Small intestine (tissue), 7 donors: Measurements from ENCODE around the gene PDZD4. TPM values are rescaled to one million over a fixed set of nuclear protein-coding genes. Genes with fewer than 3 reads are reported as not detected.

Experiments
- DNase-seq, 2 donors: peaks; one replicate each; pipeline versions ENCODE4 v3.0.0 to v3.0.0-alpha.2; 2013
- FAIRE-seq: peaks from 2 replicates; lab custom pipeline; 2012; peaks lifted over from hg19 to GRCh38; lab: Jason Lieb, UNC
- H3K27ac ChIP-seq, 3 donors: one replicate each; pipeline ENCODE4 v1.5.1; 2013; ENCODE audit warnings: low read length in 2 of 3, mild to moderate bottlenecking in 2 of 3, control low read depth in 1 of 3, inconsistent platforms in 1 of 3, low read depth in 1 of 3, moderate library complexity in 1 of 3
- H3K27me3 ChIP-seq, 3 donors: one replicate each; pipeline ENCODE4 v1.6.1; 2013; ENCODE audit warnings: low read length in 3 of 3, inconsistent platforms in 1 of 3; ENCODE audit not compliant: control insufficient read depth in 3 of 3, insufficient read depth in 3 of 3
- H3K36me3 ChIP-seq, 3 donors: one replicate each; pipeline ENCODE4 v1.6.1; 2013; ENCODE audit warnings: low read length in 3 of 3, inconsistent platforms in 1 of 3, low read depth in 1 of 3, mild to moderate bottlenecking in 1 of 3, moderate library complexity in 1 of 3; ENCODE audit not compliant: control insufficient read depth in 3 of 3, insufficient read depth in 2 of 3
- H3K4me1 ChIP-seq, 3 donors: one replicate each; pipeline ENCODE4 v1.6.1; 2013; ENCODE audit warnings: low read length in 2 of 3, inconsistent platforms in 1 of 3, low read depth in 1 of 3, mild to moderate bottlenecking in 1 of 3, moderate library complexity in 1 of 3; ENCODE audit not compliant: control insufficient read depth in 3 of 3, insufficient read depth in 2 of 3
- H3K4me3 ChIP-seq, 3 donors: one replicate each; pipeline ENCODE4 v1.5.1; 2013; ENCODE audit warnings: low read length in 3 of 3, control low read depth in 1 of 3, inconsistent platforms in 1 of 3, low read depth in 1 of 3, mild to moderate bottlenecking in 1 of 3, moderate library complexity in 1 of 3
- H3K9me3 ChIP-seq, 2 donors: one replicate each; pipeline ENCODE4 v1.6.1; 2013; ENCODE audit warnings: low read depth in 1 of 2, low read length in 1 of 2; ENCODE audit not compliant: control insufficient read depth in 2 of 2, insufficient read depth in 1 of 2
- WGBS, 3 donors: extraction: QIAGEN DNeasy Blood & Tissue Kit; methylation state at CpG; one replicate each; pipeline ENCODE4 v1.1.7; 2013; 5-methylcytosine and 5-hydroxymethylcytosine counted together
- polyA plus RNA-seq, 4 donors: library from polyadenylated mRNA; stranded (reverse) in 3 of 4; unstranded in 1 of 4; fragments of 200-250 nt in 3 of 4; fragments of 120-200 nt in 1 of 4; gene quantifications; one replicate each; pipeline versions ENCODE4 v1.2.1 to v1.2.3, GENCODE V29; 2013
- donor health status: healthy with polysubstance abuse.
- donor health status: control.
- donor health status: control.
- donor health status: Bipolar disorder and iron deficiency.
- donor health status: healthy.

Gene PDZD4
- polyA plus RNA-seq, 4 donors = 0.22 to 11.5 (median 2.4) TPM

DNA sequence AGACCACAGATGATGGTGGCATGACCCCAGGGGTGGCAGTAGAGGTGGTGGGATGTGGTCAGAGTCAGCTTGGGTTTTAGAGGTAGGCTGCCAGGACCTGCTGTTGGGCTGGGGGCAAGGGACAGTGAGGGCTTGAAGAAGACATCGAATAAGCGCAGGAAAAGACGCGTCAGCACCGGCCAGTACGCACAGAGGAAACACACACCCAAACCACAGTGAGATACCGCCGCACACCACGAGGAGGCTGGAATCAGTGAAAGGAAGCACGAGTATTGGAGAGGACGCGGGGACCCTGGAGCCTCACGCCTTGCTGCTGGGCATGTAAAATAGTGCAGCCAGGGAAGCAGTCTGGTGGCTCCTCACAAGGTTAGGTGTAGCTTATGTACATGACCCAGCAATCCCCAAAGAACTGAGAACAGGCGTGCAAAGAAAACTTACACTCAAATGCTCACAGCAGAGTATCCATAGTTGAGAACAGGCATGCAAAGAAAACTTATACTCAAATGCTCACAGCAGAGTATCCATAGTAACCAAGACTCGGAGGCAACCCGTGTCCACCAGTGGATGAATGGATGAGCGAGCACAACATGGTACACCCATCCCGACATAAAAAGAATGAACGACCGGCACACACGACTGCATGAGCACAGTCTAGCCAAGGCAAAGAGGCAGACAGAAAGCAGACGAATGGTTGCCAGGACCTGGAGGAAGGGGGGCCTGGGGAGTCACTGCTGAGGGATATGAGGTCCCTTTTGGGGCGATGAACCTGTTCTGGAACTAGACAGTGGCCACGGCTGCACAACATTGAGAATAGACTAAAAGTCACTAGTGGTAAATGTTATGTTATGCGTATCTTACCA lies 13.3 kb downstream of the PDZD4 start:
- Histone ChIP-seq H3K27ac (no peak overlapping the region), H3K4me1 (no peaks in the 10 kb centered on the region), H3K9me3 (no peaks in the 10 kb centered on the region), H3K27me3 (peaks cover 0 to 16% (median 0%) of the 10 kb centered on the region in 3 donors), H3K36me3 (no peaks in the 10 kb centered on the region), H3K4me3 (no peak overlapping the region)
- WGBS, 3 donors = 68 to 76% (median 75%) methylated on average over 22 to 25 of the region's 25 CpGs
- FAIRE-seq = no peak
- DNase-seq = no peak

DNA sequence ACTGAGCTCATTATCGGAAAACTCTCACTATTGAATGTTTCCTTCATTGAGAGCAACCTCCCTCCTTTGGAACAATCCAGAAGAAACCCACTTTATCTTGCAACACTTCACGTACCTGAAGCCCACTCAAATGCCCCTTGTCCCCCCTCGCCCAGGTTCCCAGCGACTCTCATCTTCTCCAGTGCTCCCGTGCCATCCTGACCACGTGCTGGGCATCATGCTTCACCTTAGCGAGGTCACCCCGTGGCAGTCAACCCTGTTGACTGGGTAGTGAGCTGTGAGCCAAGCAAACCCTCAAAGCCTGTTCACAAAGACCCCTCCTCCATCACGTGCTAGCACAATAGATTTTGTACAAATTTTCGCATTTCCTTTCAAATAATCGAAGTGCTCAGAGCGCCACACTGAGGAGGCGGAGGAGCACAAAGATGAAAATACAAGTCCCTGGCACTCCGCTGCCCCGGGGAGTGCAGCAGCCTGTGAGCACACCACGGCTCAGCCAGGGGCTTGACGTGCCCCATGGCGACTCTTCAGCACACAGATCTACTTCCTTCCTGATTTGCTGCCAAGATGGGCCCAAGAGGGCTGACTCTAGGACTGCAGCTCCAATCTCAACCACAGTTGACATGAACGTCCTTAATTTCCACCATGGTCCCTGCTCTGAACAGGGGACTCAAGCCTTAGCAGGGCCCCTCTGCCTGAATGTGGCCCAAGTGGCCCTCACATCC lies 15.6 kb downstream of the PDZD4 start:
- 70 to 76% (median 71%) methylated on average over 18 to 19 of the region's 19 CpGs for WGBS, 3 donors
- H3K9me3 ChIP-seq = no peaks in the 10 kb centered on the region
- DNase-seq (no peak), FAIRE-seq (no peak)
- H3K27ac ChIP-seq = no peak overlapping the region
- no peak overlapping the region for H3K4me3 ChIP-seq
- H3K36me3 ChIP-seq = no peaks in the 10 kb centered on the region
- H3K27me3 ChIP-seq = peaks cover 0 to 5% (median 0%) of the 10 kb centered on the region in 3 donors
- no peaks in the 10 kb centered on the region for H3K4me1 ChIP-seq

DNA sequence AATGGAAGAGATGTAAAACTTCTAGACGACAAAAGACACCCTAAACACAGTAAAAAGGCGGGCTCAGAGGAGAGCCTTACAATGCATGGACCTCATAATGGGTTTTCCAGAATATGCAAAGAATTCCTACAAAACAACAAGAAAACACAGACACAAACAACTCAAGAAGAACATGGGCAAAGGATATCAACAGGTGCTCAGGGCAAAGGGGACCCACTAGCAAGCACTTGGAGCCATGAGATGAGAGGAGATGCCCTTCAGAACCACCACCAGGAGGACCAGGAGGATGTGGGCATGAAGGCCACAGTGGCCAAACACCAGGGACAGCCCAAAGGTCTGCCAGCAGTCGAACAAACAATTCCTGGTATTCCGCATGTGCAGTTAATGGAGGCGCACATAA lies 17.2 kb downstream of the PDZD4 start:
- no peak for FAIRE-seq
- Histone ChIP-seq H3K36me3 (no peaks in the 10 kb centered on the region), H3K27ac (no peak overlapping the region), H3K27me3 (no peaks in the 10 kb centered on the region), H3K4me3 (no peak overlapping the region), H3K4me1 (no peaks in the 10 kb centered on the region), H3K9me3 (no peaks in the 10 kb centered on the region)
- WGBS, 3 donors = 89 to 92% (median 89%) methylated on average over 5 of the region's 5 CpGs
- no peak for DNase-seq

DNA sequence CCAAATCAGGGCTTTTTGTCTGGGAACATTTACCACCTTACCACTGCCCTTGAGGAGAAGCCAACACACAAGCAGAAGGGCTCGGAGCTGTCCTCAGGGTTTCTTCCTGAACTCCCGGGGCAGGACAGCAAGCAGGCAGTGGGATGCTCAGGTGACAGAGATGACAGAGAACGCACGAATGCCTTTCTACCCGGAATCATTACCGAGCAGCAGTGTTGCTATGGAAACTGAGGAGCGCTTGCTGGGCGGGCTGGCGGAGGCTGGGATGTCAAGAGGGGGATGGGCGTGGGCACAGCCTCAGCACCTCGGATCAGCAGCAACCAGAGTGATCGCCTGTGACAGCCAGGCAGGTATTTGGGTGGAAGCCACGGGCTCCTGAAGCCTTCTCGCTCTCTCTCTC lies 18.1 kb downstream of the PDZD4 start:
- Histone ChIP-seq H3K27me3 (no peaks in the 10 kb centered on the region), H3K27ac (no peak overlapping the region), H3K36me3 (no peaks in the 10 kb centered on the region), H3K9me3 (no peaks in the 10 kb centered on the region), H3K4me1 (no peaks in the 10 kb centered on the region), H3K4me3 (no peak overlapping the region)
- whole genome bisulfite sequencing, 3 donors = 30 to 57% (median 56%) methylated on average over 7 to 14 of the region's 14 CpGs
- no peak for DNase-seq
- no peak for FAIRE-seq

DNA sequence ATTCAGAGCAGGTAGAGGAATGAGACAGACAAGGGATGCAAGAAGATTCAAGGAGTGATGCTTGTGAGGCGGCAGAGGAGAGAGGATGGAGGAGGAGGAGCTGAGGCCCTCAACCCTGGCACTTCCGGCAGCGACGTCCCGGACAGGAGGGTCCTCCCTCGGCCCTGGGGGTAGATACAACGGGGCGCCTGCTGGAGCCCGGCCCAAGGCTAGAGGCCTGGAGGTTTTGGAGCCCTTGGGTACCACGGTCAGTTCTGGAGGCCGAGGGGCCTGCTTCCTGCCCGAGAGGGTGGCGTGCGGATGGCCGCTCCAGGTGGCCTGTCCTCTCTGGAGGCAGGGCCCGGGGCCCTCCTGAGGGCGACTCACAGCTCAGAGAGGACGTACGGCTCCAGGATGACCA lies 22.4 kb downstream of the PDZD4 start:
- Histone ChIP-seq H3K36me3 (no peaks in the 10 kb centered on the region), H3K9me3 (no peaks in the 10 kb centered on the region), H3K27ac (no peak overlapping the region), H3K4me3 (no peak overlapping the region), H3K27me3 (no peaks in the 10 kb centered on the region), H3K4me1 (no peaks in the 10 kb centered on the region)
- DNase-seq (no peak), FAIRE-seq (no peak)
- 88 to 92% (median 92%) methylated on average over 8 to 19 of the region's 19 CpGs for WGBS, 3 donors

DNA sequence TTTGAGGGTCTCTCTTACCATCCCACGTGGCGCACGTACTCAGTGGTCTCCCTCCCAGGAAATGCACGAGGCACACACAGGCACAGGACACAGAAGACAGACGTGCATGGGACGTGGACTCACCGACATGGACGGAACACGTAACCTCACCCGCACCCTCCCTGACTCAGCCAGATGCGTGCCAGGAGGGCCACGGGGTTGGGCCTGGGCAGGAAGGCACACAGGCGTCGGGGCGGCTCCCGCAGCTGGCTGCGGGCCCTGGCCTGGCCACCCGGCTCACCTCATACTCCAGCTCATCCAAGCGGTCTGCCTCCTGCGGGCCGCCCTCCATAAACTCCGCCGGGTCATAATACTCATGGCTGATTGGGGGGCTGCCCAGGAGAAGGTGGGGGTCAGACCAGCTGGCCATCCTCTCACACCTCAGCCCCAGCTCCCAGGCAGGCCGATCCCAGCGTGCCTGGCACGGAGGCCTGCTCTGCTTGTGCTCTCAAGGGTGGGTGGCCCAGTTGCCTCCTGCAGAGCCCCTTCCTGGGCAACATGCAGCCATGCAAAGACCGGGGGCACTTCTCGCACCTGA lies 23.3 kb downstream of the PDZD4 start:
- no peaks in the 10 kb centered on the region for H3K36me3 ChIP-seq
- no peak for DNase-seq
- H3K27me3 ChIP-seq = no peaks in the 10 kb centered on the region
- no peak overlapping the region for H3K4me3 ChIP-seq
- no peak overlapping the region for H3K27ac ChIP-seq
- no peaks in the 10 kb centered on the region for H3K4me1 ChIP-seq
- FAIRE-seq = no peak
- WGBS, 3 donors = 81 to 91% (median 87%) methylated on average over 18 to 28 of the region's 28 CpGs
- H3K9me3 ChIP-seq = no peaks in the 10 kb centered on the region

DNA sequence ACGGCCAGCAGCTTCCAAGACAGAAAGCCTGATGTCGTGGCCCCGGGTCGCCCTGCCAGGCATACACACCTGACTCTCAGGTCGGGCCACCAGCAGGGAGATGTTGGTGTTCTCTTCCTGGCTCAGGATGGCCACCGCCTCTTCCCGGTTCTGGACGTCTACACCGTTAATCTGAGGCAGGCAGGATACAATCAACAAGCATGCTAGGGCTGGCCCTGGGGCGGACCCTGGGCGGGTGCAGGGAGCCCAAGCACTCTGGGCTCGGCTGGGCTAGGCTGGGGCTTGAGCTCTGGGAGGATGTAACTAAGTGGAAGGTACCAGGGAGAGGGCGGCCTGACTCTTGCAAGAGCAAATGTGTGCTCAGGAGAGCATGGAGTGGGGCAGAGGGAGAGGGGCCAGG lies 24.9 kb downstream of the PDZD4 start:
- Histone ChIP-seq H3K4me3 (no peak overlapping the region), H3K9me3 (no peaks in the 10 kb centered on the region), H3K4me1 (no peaks in the 10 kb centered on the region), H3K36me3 (no peaks in the 10 kb centered on the region), H3K27me3 (no peaks in the 10 kb centered on the region), H3K27ac (no peak overlapping the region)
- DNase-seq = no peak
- 77 to 84% (median 84%) methylated on average over 10 to 13 of the region's 13 CpGs for WGBS, 3 donors
- no peak for FAIRE-seq

DNA sequence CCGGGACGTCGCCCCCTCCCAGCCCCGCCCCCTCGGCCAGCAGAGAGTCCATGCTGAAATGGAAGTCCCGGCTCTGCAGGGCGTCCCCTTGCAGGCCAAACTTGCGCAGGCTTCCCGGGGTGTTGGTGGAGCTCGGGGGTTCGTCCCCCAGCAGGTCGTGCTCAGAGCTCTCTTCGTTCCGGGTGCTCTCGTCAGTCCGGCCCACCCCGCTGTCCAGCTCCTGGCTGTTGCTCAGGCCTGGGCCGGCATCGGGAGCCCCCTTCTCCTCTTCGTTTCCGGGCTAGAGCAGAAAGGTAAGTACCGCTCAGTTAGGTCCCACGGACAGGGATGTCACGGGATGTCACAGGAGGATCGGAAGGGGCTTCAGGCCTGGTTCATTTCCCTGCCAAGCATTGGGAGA lies 25.7 kb downstream of the PDZD4 start:
- no peak overlapping the region for H3K4me3 ChIP-seq
- H3K4me1 ChIP-seq = no peaks in the 10 kb centered on the region
- WGBS, 3 donors = 92 to 96% (median 92%) methylated on average over 18 to 25 of the region's 25 CpGs
- H3K27me3 ChIP-seq = no peaks in the 10 kb centered on the region
- DNase-seq = no peak
- H3K9me3 ChIP-seq = no peaks in the 10 kb centered on the region
- no peak for FAIRE-seq
- no peak overlapping the region for H3K27ac ChIP-seq
- no peaks in the 10 kb centered on the region for H3K36me3 ChIP-seq
